Measurements from ENCODE around the gene DEFB115. TPM values are rescaled to one million over a fixed set of nuclear protein-coding genes. Genes with fewer than 3 reads are reported as not detected.
A peak's percentile ranks its signal among the peaks of the same experiment; 100 is the strongest.
"Not testable (repeated sequence)": the region's sequence is repeated elsewhere in the genome, so short reads cannot be mapped to it uniquely, and the experiment has no call there.

The DEFB115 gene
- total and polyA plus RNA-seq, 12 donors: not detected

- WGBS, 4 donors: 23 to 35% (median 30%) methylated on average over 3 of the region's 3 CpGs
- Histone ChIP-seq H3K9me3 (replicated peaks in 1 of 3) (no peaks in the 10 kb centered on the region), H3K36me3 (replicated peaks in 1 of 2) (no peaks in the 10 kb centered on the region), H3K4me3 (no peak overlapping the region), H3K27me3 (no peaks in the 10 kb centered on the region), H3K4me1 (replicated peaks in 1 of 2) (no peaks in the 10 kb centered on the region), H3K27ac (no peak overlapping the region)
- no peak for TF ChIP-seq CTCF (IDR thresholded peaks at IDR 0.05)
- no peak for TF ChIP-seq POLR2A (IDR thresholded peaks at IDR 0.05)
- intact Hi-C loops (cut with DNase I): no loop called here
- DNase-seq: no peak
Measured at GRCh38 chr20:31256959-31257358, 505 bp upstream of the DEFB115 start.

GRCh38 chr20:31260326-31260932 is 3.0 kb downstream of the DEFB115 start:
- H3K4me3 ChIP-seq: no peak overlapping the region
- DNase-seq: peak in 1 of 7 donors; percentile 9
- intact Hi-C loops (cut with DNase I): no loop called here
- no peaks in the 10 kb centered on the region for H3K36me3 ChIP-seq (replicated peaks in 1 of 2)
- no peak overlapping the region for H3K27ac ChIP-seq
- TF ChIP-seq POLR2A (IDR thresholded peaks at IDR 0.05) (no peak), CTCF (IDR thresholded peaks at IDR 0.05) (peak; percentile 15 to 32 (median 27))
- no peaks in the 10 kb centered on the region for H3K27me3 ChIP-seq
- no peaks in the 10 kb centered on the region for H3K4me1 ChIP-seq (replicated peaks in 1 of 2)
- no peaks in the 10 kb centered on the region for H3K9me3 ChIP-seq (replicated peaks in 1 of 3)
- WGBS, 4 donors: 47 to 57% (median 53%) methylated on average over 6 of the region's 6 CpGs

GRCh38 chr20:31274441-31274840 is 17.0 kb downstream of the DEFB115 start:
- no peak overlapping the region for H3K27ac ChIP-seq
- DNase-seq: no peak
- H3K36me3 ChIP-seq (replicated peaks in 1 of 2): no peaks in the 10 kb centered on the region
- no peaks in the 10 kb centered on the region for H3K9me3 ChIP-seq (replicated peaks in 1 of 3)
- H3K27me3 ChIP-seq: no peaks in the 10 kb centered on the region
- intact Hi-C loops (cut with DNase I): no loop called here
- H3K4me3 ChIP-seq: no peak overlapping the region
- no peak for TF ChIP-seq CTCF (IDR thresholded peaks at IDR 0.05)
- no peaks in the 10 kb centered on the region for H3K4me1 ChIP-seq (replicated peaks in 1 of 2)
- 71 to 82% (median 76%) methylated on average over 2 to 20 of the region's 20 CpGs for WGBS, 4 donors

GRCh38 chr20:31278178-31278577 is 20.7 kb downstream of the DEFB115 start:
- Histone ChIP-seq H3K4me1 (replicated peaks in 1 of 2) (no peaks in the 10 kb centered on the region), H3K9me3 (replicated peaks in 1 of 3) (no peaks in the 10 kb centered on the region), H3K27ac (no peak overlapping the region), H3K27me3 (no peaks in the 10 kb centered on the region), H3K4me3 (no peak overlapping the region), H3K36me3 (replicated peaks in 1 of 2) (no peaks in the 10 kb centered on the region)
- intact Hi-C loops (cut with DNase I): no loop called here
- DNase-seq: no peak
- TF ChIP-seq CTCF (IDR thresholded peaks at IDR 0.05) (no peak), POLR2A (IDR thresholded peaks at IDR 0.05) (no peak)
- 74 to 100% (median 86%) methylated on average over 1 of the region's 1 CpG for WGBS, 4 donors

- WGBS, 4 donors: 57 to 65% (median 61%) methylated on average over 5 to 7 of the region's 7 CpGs
- H3K4me3 ChIP-seq; H3K4me1 ChIP-seq (replicated peaks in 1 of 2); H3K27me3 ChIP-seq; H3K36me3 ChIP-seq (replicated peaks in 1 of 2); H3K27ac ChIP-seq; intact Hi-C loops (cut with DNase I); H3K9me3 ChIP-seq (replicated peaks in 1 of 3); DNase-seq: not testable (repeated sequence)
Measured at GRCh38 chr20:31284964-31285363, 27.5 kb downstream of the DEFB115 start.

Measured in adrenal gland (tissue), 12 donors.